LNCAP (cell line): ENCODE data around the gene MYO16.

Experiments
- TF ChIP-seq, protein P1 (sequence below): fragments of 450-650 bp; IDR thresholded peaks from 2 replicates; pipeline ENCODE4 v1.5.1; 2017; ENCODE audit warnings: mild to moderate bottlenecking

MYO16 gene

DNA sequence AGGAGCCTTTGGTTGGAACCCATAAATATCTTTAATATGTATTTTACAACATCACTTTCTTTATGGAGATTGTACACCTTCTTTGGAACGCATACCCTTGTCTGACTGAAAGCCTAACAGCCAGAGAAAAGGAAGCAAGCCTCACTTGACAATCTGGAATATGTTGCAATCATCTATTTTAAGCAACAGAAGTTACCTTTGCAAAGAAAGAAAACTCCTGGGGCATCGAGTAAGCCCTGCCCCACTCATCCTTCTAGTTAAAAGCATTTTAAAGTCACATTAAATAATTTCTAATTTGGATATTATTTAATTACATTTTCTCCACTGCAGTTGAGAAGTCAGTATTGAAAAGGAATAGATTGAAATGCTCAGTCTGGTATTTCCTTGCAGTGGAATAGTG, 542.7 kb downstream of the MYO16 start:
- TF ChIP-seq, protein P1, sequence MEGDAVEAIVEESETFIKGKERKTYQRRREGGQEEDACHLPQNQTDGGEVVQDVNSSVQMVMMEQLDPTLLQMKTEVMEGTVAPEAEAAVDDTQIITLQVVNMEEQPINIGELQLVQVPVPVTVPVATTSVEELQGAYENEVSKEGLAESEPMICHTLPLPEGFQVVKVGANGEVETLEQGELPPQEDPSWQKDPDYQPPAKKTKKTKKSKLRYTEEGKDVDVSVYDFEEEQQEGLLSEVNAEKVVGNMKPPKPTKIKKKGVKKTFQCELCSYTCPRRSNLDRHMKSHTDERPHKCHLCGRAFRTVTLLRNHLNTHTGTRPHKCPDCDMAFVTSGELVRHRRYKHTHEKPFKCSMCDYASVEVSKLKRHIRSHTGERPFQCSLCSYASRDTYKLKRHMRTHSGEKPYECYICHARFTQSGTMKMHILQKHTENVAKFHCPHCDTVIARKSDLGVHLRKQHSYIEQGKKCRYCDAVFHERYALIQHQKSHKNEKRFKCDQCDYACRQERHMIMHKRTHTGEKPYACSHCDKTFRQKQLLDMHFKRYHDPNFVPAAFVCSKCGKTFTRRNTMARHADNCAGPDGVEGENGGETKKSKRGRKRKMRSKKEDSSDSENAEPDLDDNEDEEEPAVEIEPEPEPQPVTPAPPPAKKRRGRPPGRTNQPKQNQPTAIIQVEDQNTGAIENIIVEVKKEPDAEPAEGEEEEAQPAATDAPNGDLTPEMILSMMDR: no peak

DNA sequence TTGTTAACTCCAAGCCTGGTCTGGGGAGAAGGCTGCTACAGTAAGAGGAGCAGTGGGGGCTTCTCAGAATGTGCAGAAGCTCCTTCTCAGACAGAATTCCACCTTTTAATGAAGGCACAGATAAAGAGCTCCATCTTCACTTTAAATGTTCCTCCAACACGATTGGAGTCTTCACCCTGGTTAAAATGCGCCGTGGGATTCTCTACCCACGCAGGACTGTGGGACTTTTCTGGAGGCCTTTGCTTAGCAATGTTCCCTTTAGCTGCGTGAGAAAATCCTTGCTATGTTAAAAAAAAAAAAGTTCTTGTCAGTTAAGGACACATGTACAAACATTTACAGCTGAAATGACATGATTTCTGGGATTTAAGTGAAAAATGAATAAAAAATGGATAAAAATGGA, 546.3 kb downstream of the MYO16 start:
- TF ChIP-seq, protein P1: no peak

DNA sequence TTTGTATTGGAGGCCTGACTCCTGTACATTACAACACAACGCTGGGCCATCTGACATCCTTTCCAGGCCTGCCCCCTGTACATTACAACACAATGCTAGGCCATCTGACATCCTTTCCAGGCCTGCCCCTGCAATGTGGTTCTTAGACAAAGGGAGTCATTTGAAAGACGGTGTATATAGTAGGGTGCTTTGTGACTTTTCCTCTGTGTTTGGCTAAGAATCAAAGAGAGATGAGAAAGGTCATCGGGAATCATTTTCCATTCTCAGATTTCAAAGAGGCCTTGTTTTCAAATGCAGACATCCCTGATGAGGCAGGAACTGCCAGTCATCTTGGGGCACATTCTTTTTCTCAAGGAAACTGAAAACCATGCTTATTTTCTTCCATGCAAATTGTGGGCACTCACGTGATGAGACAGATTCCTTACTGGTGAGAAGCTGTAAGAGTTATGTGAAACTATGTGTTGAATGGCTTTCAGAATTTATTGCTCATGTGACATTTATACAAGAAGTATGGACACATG, 551.6 kb downstream of the MYO16 start:
- TF ChIP-seq, protein P1: no peak

DNA sequence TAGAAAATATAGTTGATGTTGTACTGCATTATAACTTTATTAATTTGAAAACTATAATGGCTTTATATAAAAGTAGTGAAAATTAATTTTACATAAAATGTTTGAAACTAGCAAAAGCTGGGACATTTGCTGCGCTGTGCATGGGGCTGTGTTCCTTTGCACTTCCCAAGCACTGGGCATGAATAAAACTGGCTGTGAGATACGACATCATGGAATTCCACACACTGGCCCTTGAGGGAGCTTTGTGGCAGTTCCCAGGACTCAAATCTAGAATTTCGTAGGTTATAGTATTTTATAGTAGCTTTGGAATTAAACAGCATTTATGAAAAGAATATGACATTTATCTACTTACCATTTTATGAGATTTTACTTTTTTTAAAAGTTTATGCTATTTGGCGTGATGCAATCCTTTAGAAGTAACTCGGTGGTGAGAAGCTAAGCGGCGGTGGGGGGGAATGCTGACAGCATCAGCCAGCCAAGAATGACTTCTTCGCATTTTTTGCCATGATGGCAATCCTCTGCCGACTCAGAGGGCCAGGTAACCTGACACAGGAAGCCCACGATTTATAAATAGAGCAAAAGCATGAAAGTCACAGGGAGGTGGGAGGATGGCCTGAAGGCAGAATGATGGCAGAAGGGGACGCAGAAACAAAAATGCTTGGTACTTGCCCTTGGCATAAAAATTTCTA, 553.5 kb downstream of the MYO16 start:
- TF ChIP-seq, protein P1: no peak

DNA sequence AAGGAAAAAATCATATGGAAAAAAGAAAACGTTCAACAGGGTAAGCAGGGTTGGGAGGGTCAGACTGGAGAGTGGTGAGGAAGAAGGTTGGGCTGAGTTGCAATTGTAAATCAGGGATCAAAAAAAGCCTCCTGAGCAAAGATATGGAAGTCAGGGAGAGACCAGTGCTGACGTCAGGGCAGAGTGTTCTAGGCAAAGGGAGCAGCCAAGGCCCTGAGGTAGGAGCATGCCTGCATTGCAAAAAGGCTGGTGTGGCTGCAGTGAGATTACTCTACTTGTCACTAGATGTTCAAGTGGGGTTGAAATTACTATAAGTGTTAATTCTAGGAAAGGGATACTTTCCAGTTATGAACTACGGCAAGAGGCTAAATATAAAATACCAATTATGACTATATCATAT, 562.0 kb downstream of the MYO16 start:
- TF ChIP-seq, protein P1: no peak

DNA sequence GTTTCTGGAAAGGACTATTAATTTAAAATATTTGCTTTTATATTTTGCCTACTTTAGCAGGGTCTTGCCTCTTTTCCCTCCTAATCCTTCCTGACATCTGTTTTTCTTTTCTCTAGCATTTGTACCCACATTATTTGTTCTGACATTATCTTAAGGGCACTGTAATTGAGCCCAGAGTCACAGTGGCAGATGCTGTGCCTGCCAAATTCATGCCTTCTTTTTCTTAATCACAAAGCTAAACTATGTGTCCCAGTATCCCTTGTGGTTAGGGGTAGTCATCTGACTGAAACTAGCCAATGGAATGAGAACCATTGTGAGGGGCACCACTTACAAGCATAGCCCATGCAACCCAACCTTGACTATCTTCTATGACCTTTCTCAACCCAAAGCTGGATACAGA, 562.9 kb downstream of the MYO16 start:
- TF ChIP-seq, protein P1: no peak

DNA sequence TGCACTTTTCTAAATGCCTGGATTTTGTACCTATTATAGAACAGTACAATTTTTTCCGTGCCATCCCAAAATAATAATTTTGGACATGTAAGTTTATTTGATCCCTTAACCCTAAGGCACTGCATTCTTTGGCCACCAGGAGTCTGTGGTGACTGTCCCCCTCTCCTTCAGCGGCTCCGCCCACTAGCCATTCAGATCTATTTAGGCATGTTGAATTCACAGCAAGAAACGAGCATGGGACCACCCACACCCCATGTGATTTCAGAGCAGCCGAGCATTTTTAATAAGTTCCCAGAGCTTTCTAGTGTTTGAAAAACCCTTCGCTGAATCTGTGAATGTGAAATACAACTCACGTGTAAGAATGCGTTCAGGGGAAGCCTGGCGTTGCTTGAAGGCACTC, 567.5 kb downstream of the MYO16 start:
- TF ChIP-seq, protein P1: 0 out of 2 replicates have a peak, but pooled peaks have one; percentile 9
